ENCODE data around the gene FCHO2.

FCHO2 gene

DNA sequence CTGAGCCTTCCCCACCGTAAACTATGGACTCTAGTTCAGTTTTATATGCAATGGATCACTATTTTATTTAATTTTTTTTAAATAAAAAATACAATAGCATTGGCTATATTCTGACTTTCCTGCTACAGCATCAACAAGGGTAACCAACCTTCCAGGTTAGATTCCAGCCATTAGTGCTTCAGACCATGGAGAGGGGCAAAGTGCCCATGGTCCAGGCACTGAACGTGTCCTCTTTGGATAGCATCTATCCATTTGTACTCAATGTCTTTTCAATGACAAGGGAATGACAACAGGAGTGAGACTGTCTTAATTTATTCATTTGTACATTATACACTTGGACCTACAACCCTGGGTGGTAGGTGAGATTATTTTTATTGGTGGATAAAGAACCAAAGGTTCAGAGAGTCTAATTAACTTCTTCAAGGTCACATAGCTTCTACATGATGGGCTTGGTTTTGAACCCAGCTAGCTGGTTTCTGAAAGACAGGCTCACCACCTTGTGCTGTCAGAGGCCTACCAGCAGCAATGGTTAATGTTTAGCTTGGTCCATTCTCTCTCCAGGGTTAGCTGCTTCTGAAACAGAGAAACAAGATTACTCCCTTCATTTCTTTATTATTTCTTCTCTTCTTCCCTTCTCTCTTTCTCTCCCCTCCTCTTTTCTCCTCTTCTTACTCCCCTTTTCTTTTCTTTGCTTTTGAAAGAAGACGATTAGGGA is 176.0 kb downstream of the FCHO2 start:
- DNase-seq (ENCODE audit: low spot score in 2 of 2) = no peak
- Mint-ChIP-seq H3K9me3 (no peaks in the 10 kb centered on the region), H3K4me3 (no peak overlapping the region), H3K4me1 (no peaks in the 10 kb centered on the region), H3K27me3 (peaks cover 17% of the 10 kb centered on the region), H3K27ac (no peak overlapping the region), H3K36me3 (no peaks in the 10 kb centered on the region)
- ATAC-seq (ENCODE audit: low read depth) = no peak

DNA sequence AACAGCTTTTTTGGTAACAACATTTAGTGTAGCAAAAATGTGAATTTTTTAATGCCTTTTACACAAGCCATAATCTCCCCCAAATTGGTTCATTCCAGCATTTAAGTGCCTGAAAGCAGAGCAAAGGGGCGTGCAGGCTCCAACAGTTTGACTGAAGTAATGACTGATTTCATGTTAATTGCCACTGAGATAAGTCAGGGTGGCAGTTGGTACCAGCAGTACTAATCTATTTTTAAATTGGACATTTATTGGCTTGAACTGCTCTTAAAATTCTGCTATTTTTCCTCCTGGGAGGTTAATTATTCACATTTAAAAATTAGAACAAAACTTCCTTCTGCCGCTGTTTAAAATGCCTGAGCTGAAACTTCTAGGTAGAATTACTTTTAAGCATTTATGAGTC is 176.9 kb downstream of the FCHO2 start:
- H3K27ac Mint-ChIP-seq = no peak overlapping the region
- ATAC-seq (ENCODE audit: low read depth) (no peak), DNase-seq (ENCODE audit: low spot score in 2 of 2) (no peak)
- no peak overlapping the region for H3K4me3 Mint-ChIP-seq
- H3K27me3 Mint-ChIP-seq = peaks cover 17% of the 10 kb centered on the region
- H3K9me3 Mint-ChIP-seq = no peaks in the 10 kb centered on the region
- no peaks in the 10 kb centered on the region for H3K4me1 Mint-ChIP-seq
- H3K36me3 Mint-ChIP-seq = no peaks in the 10 kb centered on the region

DNA sequence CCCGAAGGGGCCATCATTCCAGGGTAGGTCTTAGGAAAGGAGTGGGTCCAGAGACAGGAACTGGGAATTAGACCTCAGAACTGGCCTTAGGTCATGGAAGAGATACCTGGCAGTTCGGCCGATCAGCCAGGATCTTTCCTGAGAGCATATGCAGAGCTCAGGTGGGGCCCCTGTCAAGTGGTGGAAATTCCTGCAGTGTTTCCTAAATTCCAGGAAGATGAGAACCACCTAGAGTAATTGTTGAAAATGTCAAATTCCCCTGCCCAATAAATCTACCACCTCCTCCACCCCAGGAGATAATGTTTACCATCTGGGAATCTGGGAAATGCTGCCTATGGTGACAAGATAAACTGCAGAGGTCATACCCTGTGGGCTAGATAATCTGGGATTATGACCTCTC is 179.2 kb downstream of the FCHO2 start:
- ATAC-seq (ENCODE audit: low read depth) = no peak
- Mint-ChIP-seq H3K27ac (no peak overlapping the region), H3K36me3 (no peaks in the 10 kb centered on the region), H3K4me3 (no peak overlapping the region), H3K27me3 (peaks cover 14% of the 10 kb centered on the region), H3K9me3 (no peaks in the 10 kb centered on the region), H3K4me1 (no peaks in the 10 kb centered on the region)
- DNase-seq (ENCODE audit: low spot score in 2 of 2) = no peak

GRCh38 chr5:73135429-73136054 is 179.7 kb downstream of the FCHO2 start:
- Mint-ChIP-seq H3K4me3 (no peak overlapping the region), H3K36me3 (no peaks in the 10 kb centered on the region), H3K27me3 (peaks cover 13% of the 10 kb centered on the region), H3K27ac (no peak overlapping the region), H3K9me3 (no peaks in the 10 kb centered on the region), H3K4me1 (no peaks in the 10 kb centered on the region)
- ATAC-seq (ENCODE audit: low read depth) (no peak), DNase-seq (ENCODE audit: low spot score in 2 of 2) (no peak)

DNA sequence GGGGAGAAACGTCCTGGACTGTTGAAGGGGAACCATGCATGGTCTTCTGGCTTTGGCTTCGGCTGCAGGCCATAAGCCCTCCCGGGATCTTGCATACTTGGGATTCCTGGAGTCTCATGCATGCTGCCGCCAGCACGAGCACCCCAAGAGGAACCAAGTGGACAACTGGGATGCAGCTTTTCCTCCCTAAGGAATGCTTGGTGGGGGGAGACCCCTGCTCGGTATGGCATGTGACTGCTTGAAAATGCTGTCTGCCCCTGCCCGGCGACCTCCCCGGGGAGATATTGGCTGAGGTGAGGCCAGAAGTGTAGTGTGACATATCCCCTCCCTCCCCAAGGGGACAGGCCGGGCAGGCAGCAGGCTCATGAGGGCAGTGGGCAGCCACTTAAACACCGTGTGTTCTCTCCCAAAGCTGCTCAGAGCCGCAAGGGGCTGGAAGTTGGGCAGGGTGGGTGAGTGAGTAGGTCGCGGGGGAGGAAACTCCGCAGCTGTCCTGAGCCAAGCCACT is 180.3 kb downstream of the FCHO2 start:
- Mint-ChIP-seq H3K36me3 (no peaks in the 10 kb centered on the region), H3K4me3 (no peak overlapping the region), H3K9me3 (no peaks in the 10 kb centered on the region), H3K4me1 (no peaks in the 10 kb centered on the region), H3K27ac (no peak overlapping the region), H3K27me3 (peaks cover 13% of the 10 kb centered on the region)
- DNase-seq (ENCODE audit: low spot score in 2 of 2) (no peak), ATAC-seq (ENCODE audit: low read depth) (no peak)

GRCh38 chr5:73137563-73138530 is 182.0 kb downstream of the FCHO2 start:
- H3K27me3 Mint-ChIP-seq = peaks cover 14% of the 10 kb centered on the region

DNA sequence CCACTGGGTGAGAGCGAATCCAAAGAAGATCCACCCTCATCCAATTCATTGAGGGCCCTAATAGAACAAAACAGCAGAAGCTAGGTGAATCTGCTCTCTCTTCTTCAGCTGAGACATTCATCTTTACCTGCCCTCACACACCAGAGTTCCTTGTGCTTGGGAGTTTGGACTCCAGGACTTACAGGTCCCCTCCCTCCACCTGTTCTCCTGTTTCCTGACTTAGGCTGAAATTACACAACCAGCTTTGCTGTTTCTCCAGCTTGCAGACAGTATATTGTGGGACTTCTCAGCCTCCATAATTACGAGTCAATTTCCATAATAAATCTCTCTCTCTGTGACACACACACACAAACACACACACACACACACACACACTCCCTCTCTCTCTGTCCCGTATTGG is 183.6 kb downstream of the FCHO2 start:
- no peaks in the 10 kb centered on the region for H3K36me3 Mint-ChIP-seq
- no peaks in the 10 kb centered on the region for H3K4me1 Mint-ChIP-seq
- no peaks in the 10 kb centered on the region for H3K9me3 Mint-ChIP-seq
- ATAC-seq (ENCODE audit: low read depth) (no peak), DNase-seq (ENCODE audit: low spot score in 2 of 2) (no peak)
- H3K27ac Mint-ChIP-seq = no peak overlapping the region
- H3K27me3 Mint-ChIP-seq = peaks cover 14% of the 10 kb centered on the region
- no peak overlapping the region for H3K4me3 Mint-ChIP-seq

More at GRCh38 chr5:73137563-73138530, 182.0 kb downstream of the FCHO2 start:
- no peak for DNase-seq (ENCODE audit: low spot score in 2 of 2)
- Mint-ChIP-seq H3K9me3 (no peaks in the 10 kb centered on the region), H3K4me3 (no peak overlapping the region), H3K36me3 (no peaks in the 10 kb centered on the region), H3K4me1 (no peaks in the 10 kb centered on the region), H3K27ac (no peak overlapping the region)
- ATAC-seq (ENCODE audit: low read depth) = no peak

All from memory B cell (primary cell).